A673 (cell line): ENCODE results near the gene TMPO.
"Not testable (repeated sequence)": the region's sequence is repeated elsewhere in the genome, so short reads cannot be mapped to it uniquely, and the experiment has no call there.

Source experiments
- EZH2 ChIP-seq: fragments of 200-600 bp; sonication (generic); IDR thresholded peaks from 2 replicates; pipeline ENCODE4 v1.6.1; 2017; ENCODE audit warnings: borderline replicate concordance, low read depth, mild to moderate bottlenecking, mixed read lengths, antibody characterized with exemption, low read length; ENCODE audit not compliant: poor library complexity, severe bottlenecking
- TF ChIP-seq, protein P1 (sequence below): fragments of 300-800, 200-600 bp; sonication (generic); conservative IDR thresholded peaks from 2 replicates; pipeline ENCODE4 v1.5.1; 2017; ENCODE audit warnings: low read depth, mild to moderate bottlenecking, antibody characterized with exemption, low read length, moderate library complexity, mixed read lengths

DNA sequence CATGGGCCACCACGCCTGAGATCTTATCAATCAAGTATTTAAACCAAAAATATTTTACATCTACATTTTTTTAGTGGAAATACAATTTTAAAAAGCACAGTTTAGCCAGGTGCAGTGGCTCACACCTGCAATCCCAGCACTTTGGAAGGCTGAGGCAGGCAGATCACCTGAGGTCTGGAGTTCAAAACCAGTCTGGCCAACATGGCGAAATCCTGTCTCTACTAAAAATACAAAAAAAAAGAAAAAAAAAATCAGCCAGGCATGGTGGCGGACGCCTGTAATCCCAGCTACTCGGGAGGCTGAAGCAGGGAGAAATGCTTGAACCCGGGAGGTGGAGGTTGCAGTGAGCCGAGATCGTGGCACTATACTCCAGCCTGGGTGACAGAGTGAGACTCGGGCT, 27.0 kb upstream of the TMPO start:
- TF ChIP-seq, protein P1, sequence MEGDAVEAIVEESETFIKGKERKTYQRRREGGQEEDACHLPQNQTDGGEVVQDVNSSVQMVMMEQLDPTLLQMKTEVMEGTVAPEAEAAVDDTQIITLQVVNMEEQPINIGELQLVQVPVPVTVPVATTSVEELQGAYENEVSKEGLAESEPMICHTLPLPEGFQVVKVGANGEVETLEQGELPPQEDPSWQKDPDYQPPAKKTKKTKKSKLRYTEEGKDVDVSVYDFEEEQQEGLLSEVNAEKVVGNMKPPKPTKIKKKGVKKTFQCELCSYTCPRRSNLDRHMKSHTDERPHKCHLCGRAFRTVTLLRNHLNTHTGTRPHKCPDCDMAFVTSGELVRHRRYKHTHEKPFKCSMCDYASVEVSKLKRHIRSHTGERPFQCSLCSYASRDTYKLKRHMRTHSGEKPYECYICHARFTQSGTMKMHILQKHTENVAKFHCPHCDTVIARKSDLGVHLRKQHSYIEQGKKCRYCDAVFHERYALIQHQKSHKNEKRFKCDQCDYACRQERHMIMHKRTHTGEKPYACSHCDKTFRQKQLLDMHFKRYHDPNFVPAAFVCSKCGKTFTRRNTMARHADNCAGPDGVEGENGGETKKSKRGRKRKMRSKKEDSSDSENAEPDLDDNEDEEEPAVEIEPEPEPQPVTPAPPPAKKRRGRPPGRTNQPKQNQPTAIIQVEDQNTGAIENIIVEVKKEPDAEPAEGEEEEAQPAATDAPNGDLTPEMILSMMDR = not testable (repeated sequence)
- TF ChIP-seq EZH2 = not testable (repeated sequence)
